Activated naive CD4-positive, alpha-beta T cell treated with anti-CD3 and anti-CD28 coated beads, Interleukin-2, amount 10 ng/mL, durations not matched to agents 7 days and 5 days (primary cell): ENCODE results near the gene ROBO1.

Source experiments
- CTCF ChIA-PET: fragments of 350-600 bp; sonication (Branson Sonifier 250); formaldehyde crosslinking; loops from one replicate; lab custom pipeline; 2021; ENCODE audit warnings: antibody characterized with exemption; lab: Charles Lee
- DNase-seq: peaks from one replicate; pipeline ENCODE4 v3.0.0-alpha.2; 2020
- H3K27ac Mint-ChIP-seq: one replicate; pipeline ENCODE4 v1.8.0; 2021; ENCODE audit warnings: mild to moderate bottlenecking, moderate library complexity, mixed read lengths
- H3K27me3 Mint-ChIP-seq: one replicate; pipeline ENCODE4 v1.8.0; 2021; ENCODE audit warnings: mild to moderate bottlenecking, mixed read lengths
- H3K36me3 Mint-ChIP-seq: one replicate; pipeline ENCODE4 v1.8.0; 2021; ENCODE audit warnings: mixed read lengths
- H3K4me1 Mint-ChIP-seq: one replicate; pipeline ENCODE4 v1.8.0; 2021; ENCODE audit warnings: mixed read lengths
- H3K4me3 Mint-ChIP-seq: one replicate; pipeline ENCODE4 v1.8.0; 2021; ENCODE audit warnings: mild to moderate bottlenecking, moderate library complexity, mixed read lengths
- H3K9me3 Mint-ChIP-seq: one replicate; pipeline ENCODE4 v1.8.0; 2021; ENCODE audit warnings: mixed read lengths

The ROBO1 gene

GRCh38 chr3:78802562-78802930 is 965.3 kb downstream of the ROBO1 start:
- Mint-ChIP-seq H3K4me1 (no peaks in the 10 kb centered on the region), H3K9me3 (peaks cover 8% of the 10 kb centered on the region), H3K4me3 (no peak overlapping the region), H3K27me3 (no peaks in the 10 kb centered on the region), H3K27ac (no peak overlapping the region), H3K36me3 (no peaks in the 10 kb centered on the region)
- DNase-seq = no peak
- CTCF ChIA-PET = no interaction called here

- Mint-ChIP-seq H3K4me3 (no peak overlapping the region), H3K27ac (no peak overlapping the region), H3K9me3 (peaks cover 8% of the 10 kb centered on the region), H3K36me3 (no peaks in the 10 kb centered on the region), H3K27me3 (no peaks in the 10 kb centered on the region), H3K4me1 (no peaks in the 10 kb centered on the region)
- DNase-seq = no peak
- CTCF ChIA-PET = no interaction called here
Observed at GRCh38 chr3:78801926-78802561, 965.8 kb downstream of the ROBO1 start.

GRCh38 chr3:78799681-78800080 is 968.1 kb downstream of the ROBO1 start:
- CTCF ChIA-PET = no interaction called here
- peaks cover 13% of the 10 kb centered on the region for H3K9me3 Mint-ChIP-seq
- no peaks in the 10 kb centered on the region for H3K4me1 Mint-ChIP-seq
- no peaks in the 10 kb centered on the region for H3K36me3 Mint-ChIP-seq
- H3K4me3 Mint-ChIP-seq = no peak overlapping the region
- no peak overlapping the region for H3K27ac Mint-ChIP-seq
- no peak for DNase-seq
- H3K27me3 Mint-ChIP-seq = no peaks in the 10 kb centered on the region

GRCh38 chr3:78798266-78798832 is 969.4 kb downstream of the ROBO1 start:
- Mint-ChIP-seq H3K36me3 (no peaks in the 10 kb centered on the region), H3K9me3 (peaks cover 13% of the 10 kb centered on the region), H3K4me3 (no peak overlapping the region), H3K4me1 (no peaks in the 10 kb centered on the region), H3K27ac (no peak overlapping the region), H3K27me3 (no peaks in the 10 kb centered on the region)
- CTCF ChIA-PET = no interaction called here
- DNase-seq = no peak

- Mint-ChIP-seq H3K36me3 (no peaks in the 10 kb centered on the region), H3K27ac (no peak overlapping the region), H3K4me3 (no peak overlapping the region), H3K27me3 (no peaks in the 10 kb centered on the region), H3K9me3 (peaks cover 7% of the 10 kb centered on the region), H3K4me1 (no peaks in the 10 kb centered on the region)
- CTCF ChIA-PET = no interaction called here
- no peak for DNase-seq
Observed at GRCh38 chr3:78794431-78794830, 973.4 kb downstream of the ROBO1 start.

- Mint-ChIP-seq H3K27ac (no peak overlapping the region), H3K27me3 (no peaks in the 10 kb centered on the region), H3K4me1 (no peaks in the 10 kb centered on the region), H3K4me3 (no peak overlapping the region), H3K36me3 (no peaks in the 10 kb centered on the region), H3K9me3 (peaks cover 5% of the 10 kb centered on the region)
- CTCF ChIA-PET = no interaction called here
- DNase-seq = no peak
Observed at GRCh38 chr3:78792733-78793132, 975.1 kb downstream of the ROBO1 start.

GRCh38 chr3:78792212-78792611 is 975.6 kb downstream of the ROBO1 start:
- Mint-ChIP-seq H3K27ac (no peak overlapping the region), H3K36me3 (no peaks in the 10 kb centered on the region), H3K4me1 (no peaks in the 10 kb centered on the region), H3K9me3 (peaks cover 5% of the 10 kb centered on the region), H3K4me3 (no peak overlapping the region), H3K27me3 (no peaks in the 10 kb centered on the region)
- CTCF ChIA-PET = no interaction called here
- no peak for DNase-seq

- Mint-ChIP-seq H3K4me1 (no peaks in the 10 kb centered on the region), H3K27ac (no peak overlapping the region), H3K9me3 (peaks cover 3% of the 10 kb centered on the region), H3K27me3 (no peaks in the 10 kb centered on the region), H3K36me3 (no peaks in the 10 kb centered on the region), H3K4me3 (no peak overlapping the region)
- DNase-seq = no peak
- CTCF ChIA-PET = no interaction called here
Observed at GRCh38 chr3:78791753-78792152, 976.0 kb downstream of the ROBO1 start.

- no peak for DNase-seq
- CTCF ChIA-PET = no interaction called here
- Mint-ChIP-seq H3K4me1 (no peaks in the 10 kb centered on the region), H3K27ac (no peak overlapping the region), H3K36me3 (no peaks in the 10 kb centered on the region), H3K9me3 (no peaks in the 10 kb centered on the region), H3K27me3 (no peaks in the 10 kb centered on the region), H3K4me3 (no peak overlapping the region)
Observed at GRCh38 chr3:78788839-78789238, 979.0 kb downstream of the ROBO1 start.

- no peak for DNase-seq
- CTCF ChIA-PET = no interaction called here
- Mint-ChIP-seq H3K27ac (no peak overlapping the region), H3K4me1 (no peaks in the 10 kb centered on the region), H3K27me3 (no peaks in the 10 kb centered on the region), H3K36me3 (no peaks in the 10 kb centered on the region), H3K4me3 (no peak overlapping the region), H3K9me3 (peaks cover 7% of the 10 kb centered on the region)
Observed at GRCh38 chr3:78785004-78785403, 982.8 kb downstream of the ROBO1 start.

- no peak for DNase-seq
- no peaks in the 10 kb centered on the region for H3K4me1 Mint-ChIP-seq
- no peak overlapping the region for H3K4me3 Mint-ChIP-seq
- no peaks in the 10 kb centered on the region for H3K36me3 Mint-ChIP-seq
- no peaks in the 10 kb centered on the region for H3K27me3 Mint-ChIP-seq
- peaks cover 12% of the 10 kb centered on the region for H3K9me3 Mint-ChIP-seq
- no peak overlapping the region for H3K27ac Mint-ChIP-seq
- CTCF ChIA-PET = no interaction called here
Observed at GRCh38 chr3:78781351-78781750, 986.4 kb downstream of the ROBO1 start.

- H3K36me3 Mint-ChIP-seq = no peaks in the 10 kb centered on the region
- H3K27ac Mint-ChIP-seq = no peak overlapping the region
- CTCF ChIA-PET = no interaction called here
- no peak overlapping the region for H3K4me3 Mint-ChIP-seq
- DNase-seq = no peak
- H3K4me1 Mint-ChIP-seq = no peaks in the 10 kb centered on the region
- H3K9me3 Mint-ChIP-seq = peaks cover 8% of the 10 kb centered on the region
- no peaks in the 10 kb centered on the region for H3K27me3 Mint-ChIP-seq
Observed at GRCh38 chr3:78765671-78766485, 1001.9 kb downstream of the ROBO1 start.

GRCh38 chr3:78764634-78765033 is 1003.2 kb downstream of the ROBO1 start:
- no peaks in the 10 kb centered on the region for H3K27me3 Mint-ChIP-seq
- CTCF ChIA-PET = no interaction called here

GRCh38 chr3:78762121-78762520 is 1005.7 kb downstream of the ROBO1 start:
- no peak for DNase-seq
- peaks cover 5% of the 10 kb centered on the region for H3K9me3 Mint-ChIP-seq
- no peaks in the 10 kb centered on the region for H3K4me1 Mint-ChIP-seq
- H3K4me3 Mint-ChIP-seq = no peak overlapping the region
- no peaks in the 10 kb centered on the region for H3K27me3 Mint-ChIP-seq
- CTCF ChIA-PET = no interaction called here
- no peaks in the 10 kb centered on the region for H3K36me3 Mint-ChIP-seq
- H3K27ac Mint-ChIP-seq = no peak overlapping the region

More at GRCh38 chr3:78764634-78765033, 1003.2 kb downstream of the ROBO1 start:
- H3K4me3 Mint-ChIP-seq = no peak overlapping the region
- no peaks in the 10 kb centered on the region for H3K4me1 Mint-ChIP-seq
- DNase-seq = no peak
- no peak overlapping the region for H3K27ac Mint-ChIP-seq
- peaks cover 12% of the 10 kb centered on the region for H3K9me3 Mint-ChIP-seq
- H3K36me3 Mint-ChIP-seq = no peaks in the 10 kb centered on the region

- Mint-ChIP-seq H3K4me1 (no peaks in the 10 kb centered on the region), H3K9me3 (peaks cover 5% of the 10 kb centered on the region), H3K27me3 (no peaks in the 10 kb centered on the region), H3K4me3 (no peak overlapping the region), H3K27ac (no peak overlapping the region), H3K36me3 (no peaks in the 10 kb centered on the region)
- no peak for DNase-seq
- CTCF ChIA-PET = no interaction called here
Observed at GRCh38 chr3:78761126-78761525, 1006.7 kb downstream of the ROBO1 start.
